ENCODE data around the gene HNRNPM.

Gene HNRNPM

DNA sequence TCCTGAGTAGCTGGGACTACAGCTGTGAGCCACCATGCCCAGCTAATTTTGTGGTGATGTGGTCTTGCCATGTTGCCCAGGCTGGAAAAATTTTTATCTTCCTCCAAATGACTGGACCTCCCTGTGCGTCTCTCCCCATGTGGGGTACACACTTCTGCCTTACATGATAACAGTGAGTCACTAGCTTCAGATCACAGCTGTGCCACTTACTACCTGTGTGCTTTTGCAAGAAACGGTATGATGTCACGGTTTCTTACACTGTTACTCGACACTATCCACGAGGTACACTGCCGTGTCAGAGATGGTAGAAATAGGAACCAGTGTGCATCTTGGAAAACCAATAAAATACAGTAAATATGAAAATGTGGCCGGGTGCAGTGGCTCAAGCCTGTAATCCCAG lies 86.7 kb downstream of the HNRNPM start:
- 94% methylated on average over 7 of the region's 7 CpGs for WGBS
- H3K27ac ChIP-seq (ENCODE audit: low read depth, low read length): no peak overlapping the region
- no peak overlapping the region for H3K9ac ChIP-seq (ENCODE audit: low read depth, low read length)
- H3K4me1 ChIP-seq (ENCODE audit: insufficient read depth, low read length): no peaks in the 10 kb centered on the region
- no peaks in the 10 kb centered on the region for H3K36me3 ChIP-seq (ENCODE audit: insufficient read depth, low read length)
- H3K27me3 ChIP-seq (ENCODE audit: insufficient read depth, low read length): no peaks in the 10 kb centered on the region
- no peaks in the 10 kb centered on the region for H3K9me3 ChIP-seq (ENCODE audit: insufficient read depth, low read depth, low read length)
- no peak overlapping the region for H3K4me3 ChIP-seq (ENCODE audit: low read length)

DNA sequence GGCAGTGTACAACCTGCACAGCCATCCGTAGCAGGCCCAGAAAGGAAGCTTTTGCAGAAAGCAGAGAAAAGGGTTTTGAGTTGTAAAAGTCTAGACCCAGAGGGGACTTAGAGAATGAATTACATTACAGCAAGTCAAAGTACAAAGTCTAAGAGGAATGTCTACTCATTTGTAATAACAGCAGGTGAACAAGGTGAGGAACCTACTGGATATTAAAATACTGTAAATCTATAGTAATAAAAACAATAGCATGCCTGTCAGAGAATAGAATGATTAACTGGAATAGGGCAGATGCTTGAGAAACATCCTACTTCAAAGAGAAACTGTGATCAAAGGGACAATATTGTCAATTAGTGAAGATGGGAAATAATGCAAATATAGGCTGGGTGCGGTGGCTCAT lies 87.5 kb downstream of the HNRNPM start:
- Histone ChIP-seq H3K9ac (ENCODE audit: low read depth, low read length) (no peak overlapping the region), H3K4me1 (ENCODE audit: insufficient read depth, low read length) (no peaks in the 10 kb centered on the region), H3K27ac (ENCODE audit: low read depth, low read length) (no peak overlapping the region), H3K36me3 (ENCODE audit: insufficient read depth, low read length) (no peaks in the 10 kb centered on the region), H3K9me3 (ENCODE audit: insufficient read depth, low read depth, low read length) (no peaks in the 10 kb centered on the region), H3K27me3 (ENCODE audit: insufficient read depth, low read length) (no peaks in the 10 kb centered on the region), H3K4me3 (ENCODE audit: low read length) (no peak overlapping the region)
- 87% methylated on average over 2 of the region's 2 CpGs for WGBS

DNA sequence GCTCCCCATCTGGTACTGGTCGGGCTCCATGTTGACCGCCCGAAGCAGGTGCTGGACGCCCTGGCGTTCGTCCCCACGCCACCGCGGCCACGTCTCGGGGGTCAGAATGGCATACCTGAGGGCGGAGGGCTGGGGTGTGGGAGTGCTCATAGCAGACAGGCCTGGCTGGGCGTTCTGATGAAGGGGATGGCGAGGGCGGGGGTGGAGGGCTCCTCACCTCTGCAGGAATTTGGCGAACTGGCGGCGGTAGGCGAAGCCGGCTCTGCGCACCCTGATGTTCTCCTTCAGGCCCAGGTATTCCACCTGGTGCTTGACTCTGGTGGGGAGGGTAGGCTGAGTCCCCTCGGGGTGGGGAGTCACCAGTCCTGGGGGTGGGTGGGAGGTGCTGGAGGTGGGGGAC lies 91.5 kb downstream of the HNRNPM start:
- 89% methylated on average over 22 of the region's 22 CpGs for WGBS
- no peaks in the 10 kb centered on the region for H3K4me1 ChIP-seq (ENCODE audit: insufficient read depth, low read length)
- no peaks in the 10 kb centered on the region for H3K9me3 ChIP-seq (ENCODE audit: insufficient read depth, low read depth, low read length)
- H3K27me3 ChIP-seq (ENCODE audit: insufficient read depth, low read length): no peaks in the 10 kb centered on the region
- H3K36me3 ChIP-seq (ENCODE audit: insufficient read depth, low read length): no peaks in the 10 kb centered on the region
- no peak overlapping the region for H3K27ac ChIP-seq (ENCODE audit: low read depth, low read length)
- no peak overlapping the region for H3K4me3 ChIP-seq (ENCODE audit: low read length)
- H3K9ac ChIP-seq (ENCODE audit: low read depth, low read length): no peak overlapping the region

DNA sequence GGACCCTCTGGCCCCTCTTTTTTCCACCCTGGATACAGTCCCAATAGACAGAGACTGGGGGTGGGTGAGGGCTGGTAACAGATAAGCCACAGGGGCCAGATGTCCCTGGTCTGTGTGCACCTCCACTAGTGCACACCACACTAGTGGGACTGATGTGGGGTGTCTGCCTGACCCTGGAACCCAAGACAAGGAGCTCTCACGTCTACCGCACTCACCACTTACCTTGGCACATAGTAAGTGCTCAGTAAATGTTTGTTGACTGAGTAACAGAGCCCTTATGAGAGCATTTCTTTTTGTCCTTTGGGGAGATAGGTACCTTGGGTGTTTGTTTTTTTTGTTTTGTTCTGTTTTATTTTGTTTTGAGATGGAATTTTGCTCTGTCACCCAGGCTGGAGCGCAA lies 92.3 kb downstream of the HNRNPM start:
- H3K36me3 ChIP-seq (ENCODE audit: insufficient read depth, low read length): no peaks in the 10 kb centered on the region
- H3K4me1 ChIP-seq (ENCODE audit: insufficient read depth, low read length): no peaks in the 10 kb centered on the region
- no peak overlapping the region for H3K4me3 ChIP-seq (ENCODE audit: low read length)
- WGBS: 98% methylated on average over 3 of the region's 3 CpGs
- no peaks in the 10 kb centered on the region for H3K9me3 ChIP-seq (ENCODE audit: insufficient read depth, low read depth, low read length)
- H3K27ac ChIP-seq (ENCODE audit: low read depth, low read length): no peak overlapping the region
- H3K27me3 ChIP-seq (ENCODE audit: insufficient read depth, low read length): no peaks in the 10 kb centered on the region
- H3K9ac ChIP-seq (ENCODE audit: low read depth, low read length): no peak overlapping the region

All from HUES64 (cell line).